Ovary (tissue), 9 donors: ENCODE measurements around the gene HLX. TPM values are rescaled to one million over a fixed set of nuclear protein-coding genes. Genes with fewer than 3 reads are reported as not detected.

ENCODE experiments used
- DNase-seq, 5 donors: peaks; one replicate each; pipeline ENCODE4 v3.0.0-alpha.2; 2019 to 2020
- H3K27ac ChIP-seq, 2 donors: fragments of 200-600 bp; one replicate each; pipeline versions ENCODE4 v1.5.1 to v1.8.0; 2019 to 2022
- H3K27me3 ChIP-seq: fragments of 200-600 bp; one replicate; pipeline ENCODE4 v1.8.0; 2022
- H3K36me3 ChIP-seq: fragments of 200-600 bp; sonication (generic); one replicate; pipeline ENCODE4 v1.5.1; 2019
- H3K4me1 ChIP-seq: one replicate; pipeline ENCODE4 v1.8.1; 2013; ENCODE audit warnings: mild to moderate bottlenecking, moderate library complexity; ENCODE audit not compliant: insufficient read depth
- H3K4me3 ChIP-seq: fragments of 200-600 bp; sonication (generic); one replicate; pipeline ENCODE4 v1.5.1; 2017
- H3K9me3 ChIP-seq, 2 donors: fragments of 200-600 bp in 1 of 2; sonication (generic) in 1 of 2; one replicate each; pipeline versions ENCODE4 v1.5.1 to v1.8.1; 2013 to 2019; ENCODE audit warnings: mild to moderate bottlenecking in 1 of 2, moderate library complexity in 1 of 2
- EP300 ChIP-seq: sonication (generic); formaldehyde crosslinking; IDR thresholded peaks from one replicate; pipeline ENCODE4 v1.6.1; 2017; ENCODE audit warnings: antibody characterized with exemption
- POLR2A ChIP-seq: fragments of 450-650 bp; IDR thresholded peaks from one replicate; pipeline ENCODE4 v1.6.1; 2017; ENCODE audit warnings: antibody characterized with exemption, mild to moderate bottlenecking, moderate library complexity
- WGBS, 3 donors: extraction: QIAGEN DNeasy Blood & Tissue Kit in 1 of 3; methylation state at CpG; one replicate each; pipeline versions ENCODE4 v1.1.5 to v1.1.7; 2013 to 2017; 5-methylcytosine and 5-hydroxymethylcytosine counted together
- intact Hi-C, 4 donors: fragments of 100-400 bp; cut with DNase I; formaldehyde crosslinking; loops; one replicate each; pipeline versions ENCODE4 v1.11.0 to v1.15.1; 2022 to 2023
- polyA plus RNA-seq, 2 donors: library from polyadenylated mRNA; stranded (reverse); fragments of 200-250 nt in 1 of 2; fragments of 350-450 nt in 1 of 2; fragmentation: Illumina TruSeq in 1 of 2; extraction: RNeasy Lipid Tissue Mini Kit (QIAGEN cat#74804) in 1 of 2; gene quantifications; one replicate each; pipeline ENCODE4 v1.2.3, GENCODE V29; 2013 to 2014
- total RNA-seq, 7 donors: library from RNA; depleted of rRNA in 2 of 7; stranded (reverse); fragments of >200 nt in 2 of 7; fragmentation: NEBNext Ultra II Directional in 3 of 7; extraction: Animal tissue kit (Norgen Biotek cat#: 25700) in 3 of 7; gene quantifications; one replicate each; pipeline versions ENCODE4 v1.1.0 to v1.2.4, GENCODE V29; 2016 to 2023
- TF ChIP-seq, protein P1 (sequence below), 3 donors: fragments of 450-650 bp in 2 of 3; fragments of 200-600 bp in 1 of 3; IDR thresholded peaks; one replicate each; pipeline versions ENCODE4 v1.5.1 to v1.8.0; 2016 to 2022; ENCODE audit warnings: antibody characterized with exemption in 3 of 3, mild to moderate bottlenecking in 1 of 3
- donor health status: DM: no; HTN: no; CAD: no; lungs with moderate emphysema.
- donor health status: DM: no; HTN: no; CAD: no.
- donor health status: Bipolar disorder and iron deficiency.
- donor health status: DM: yes; HTN: yes; CAD: no.
- donor health status: DM: no; HTN: no; CAD: no.
- donor health status: DM: yes; HTN: yes; CAD: no.

The HLX gene
- total and polyA plus RNA-seq, 9 donors, result 2.1 to 9.4 (median 3.5) TPM

DNA sequence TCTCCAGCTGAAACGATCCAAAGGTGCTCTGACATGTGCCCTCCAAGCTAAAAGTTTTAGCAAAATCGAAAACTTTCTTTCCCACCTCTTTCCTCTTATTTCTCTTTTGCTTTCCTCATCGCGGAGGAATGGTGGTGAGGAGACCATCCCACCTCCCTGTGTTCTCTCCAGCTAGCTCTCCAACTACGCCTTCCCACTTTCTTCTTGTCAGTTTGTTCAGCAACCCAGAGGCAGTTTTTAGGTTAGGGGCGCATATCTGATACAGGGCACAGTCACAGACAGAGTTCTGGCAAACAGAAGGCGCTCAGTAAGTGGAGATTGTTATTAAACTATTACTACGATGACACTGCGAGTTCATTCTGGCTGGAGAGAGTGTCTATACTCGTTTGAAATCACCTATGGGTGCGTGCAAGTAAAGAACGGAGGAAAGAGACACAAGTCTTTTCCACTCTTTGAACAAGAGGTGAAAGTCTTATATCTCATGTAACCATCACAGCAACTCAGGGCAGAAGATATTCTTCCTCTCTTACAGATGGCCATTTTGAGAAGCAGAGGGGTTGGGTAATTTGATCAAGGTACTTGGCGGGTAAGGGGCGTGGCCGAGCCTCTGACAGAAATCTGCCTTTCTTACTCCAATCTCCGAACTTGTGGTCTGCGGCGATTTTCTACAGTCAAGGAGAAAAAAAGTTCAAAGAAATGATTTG, 13.9 kb downstream of the HLX start:
- no peaks in the 10 kb centered on the region for H3K36me3 ChIP-seq
- DNase-seq, result no peak
- TF ChIP-seq POLR2A (no peak), EP300 (no peak)
- TF ChIP-seq, protein P1, sequence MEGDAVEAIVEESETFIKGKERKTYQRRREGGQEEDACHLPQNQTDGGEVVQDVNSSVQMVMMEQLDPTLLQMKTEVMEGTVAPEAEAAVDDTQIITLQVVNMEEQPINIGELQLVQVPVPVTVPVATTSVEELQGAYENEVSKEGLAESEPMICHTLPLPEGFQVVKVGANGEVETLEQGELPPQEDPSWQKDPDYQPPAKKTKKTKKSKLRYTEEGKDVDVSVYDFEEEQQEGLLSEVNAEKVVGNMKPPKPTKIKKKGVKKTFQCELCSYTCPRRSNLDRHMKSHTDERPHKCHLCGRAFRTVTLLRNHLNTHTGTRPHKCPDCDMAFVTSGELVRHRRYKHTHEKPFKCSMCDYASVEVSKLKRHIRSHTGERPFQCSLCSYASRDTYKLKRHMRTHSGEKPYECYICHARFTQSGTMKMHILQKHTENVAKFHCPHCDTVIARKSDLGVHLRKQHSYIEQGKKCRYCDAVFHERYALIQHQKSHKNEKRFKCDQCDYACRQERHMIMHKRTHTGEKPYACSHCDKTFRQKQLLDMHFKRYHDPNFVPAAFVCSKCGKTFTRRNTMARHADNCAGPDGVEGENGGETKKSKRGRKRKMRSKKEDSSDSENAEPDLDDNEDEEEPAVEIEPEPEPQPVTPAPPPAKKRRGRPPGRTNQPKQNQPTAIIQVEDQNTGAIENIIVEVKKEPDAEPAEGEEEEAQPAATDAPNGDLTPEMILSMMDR (IDR thresholded peaks at IDR 0.05), result no peak
- H3K4me1 ChIP-seq, result peaks cover 2% of the 10 kb centered on the region
- peaks cover 7% of the 10 kb centered on the region for H3K27me3 ChIP-seq
- no peak overlapping the region for H3K4me3 ChIP-seq
- no peaks in the 10 kb centered on the region for H3K9me3 ChIP-seq
- WGBS, 3 donors, result 30 to 47% (median 37%) methylated on average over 18 of the region's 18 CpGs
- H3K27ac ChIP-seq, result no peak overlapping the region
- intact Hi-C loops, result no loop called here

- no peak overlapping the region for H3K4me3 ChIP-seq
- H3K27ac ChIP-seq, result no peak overlapping the region
- DNase-seq, result no peak
- no peaks in the 10 kb centered on the region for H3K9me3 ChIP-seq
- peaks cover 7% of the 10 kb centered on the region for H3K27me3 ChIP-seq
- TF ChIP-seq POLR2A (no peak), EP300 (no peak)
- TF ChIP-seq, protein P1 (IDR thresholded peaks at IDR 0.05), result no peak
- intact Hi-C loops, result no loop called here
- peaks cover 2% of the 10 kb centered on the region for H3K4me1 ChIP-seq
- H3K36me3 ChIP-seq, result no peaks in the 10 kb centered on the region
- WGBS, 3 donors, result 17 to 26% (median 22%) methylated on average over 11 of the region's 11 CpGs
These were observed 14.4 kb downstream of the HLX start for GRCh38 chr1:220893701-220894024.

GRCh38 chr1:220894025-220894923, 15.0 kb downstream of the HLX start:
- Histone ChIP-seq H3K27ac (no peak overlapping the region), H3K27me3 (peaks cover 3% of the 10 kb centered on the region), H3K4me3 (no peak overlapping the region), H3K9me3 (no peaks in the 10 kb centered on the region), H3K4me1 (peaks cover 2% of the 10 kb centered on the region), H3K36me3 (no peaks in the 10 kb centered on the region)
- intact Hi-C loops, result no loop called here
- whole genome bisulfite sequencing, 3 donors, result 8 to 14% (median 11%) methylated on average over 71 of the region's 71 CpGs
- no peak for TF ChIP-seq EP300
- TF ChIP-seq POLR2A, result no peak
- TF ChIP-seq, protein P1 (IDR thresholded peaks at IDR 0.05), result no peak
- no peak for DNase-seq

DNA sequence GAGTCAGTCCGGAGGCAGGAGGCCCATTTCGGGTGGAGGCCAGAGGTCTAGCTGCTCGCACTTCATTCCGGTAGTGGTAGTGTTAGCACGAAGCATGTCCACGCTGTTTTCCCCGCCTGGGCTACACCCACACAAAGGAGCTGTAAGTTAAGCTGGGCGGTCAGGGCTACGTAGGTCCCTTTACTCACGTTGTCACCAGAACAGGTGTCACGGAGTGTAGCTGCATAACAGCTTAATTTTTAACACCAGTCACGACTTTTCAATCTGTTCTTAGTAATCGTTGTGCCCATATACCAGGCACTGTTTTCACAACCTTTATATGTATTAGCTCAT, 15.6 kb downstream of the HLX start:
- H3K27me3 ChIP-seq, result no peaks in the 10 kb centered on the region
- DNase-seq, result no peak
- TF ChIP-seq EP300, result no peak
- TF ChIP-seq POLR2A, result no peak
- TF ChIP-seq, protein P1 (IDR thresholded peaks at IDR 0.05), result no peak
- intact Hi-C loops, result no loop called here
- no peaks in the 10 kb centered on the region for H3K9me3 ChIP-seq
- no peak overlapping the region for H3K4me3 ChIP-seq
- no peak overlapping the region for H3K27ac ChIP-seq
- no peaks in the 10 kb centered on the region for H3K36me3 ChIP-seq
- peaks cover 2% of the 10 kb centered on the region for H3K4me1 ChIP-seq
- 43 to 51% (median 47%) methylated on average over 13 of the region's 13 CpGs for WGBS, 3 donors
